Measurements from ENCODE around the gene TAS2R60. TPM values are rescaled to one million over a fixed set of nuclear protein-coding genes. Genes with fewer than 3 reads are reported as not detected.

The TAS2R60 gene
- total and polyA plus RNA-seq, 2 of the 8 experiments (the other 6 are each of a cell fraction or from before 2014, with no cell fraction given), result 0.15 to 0.32 TPM

DNA sequence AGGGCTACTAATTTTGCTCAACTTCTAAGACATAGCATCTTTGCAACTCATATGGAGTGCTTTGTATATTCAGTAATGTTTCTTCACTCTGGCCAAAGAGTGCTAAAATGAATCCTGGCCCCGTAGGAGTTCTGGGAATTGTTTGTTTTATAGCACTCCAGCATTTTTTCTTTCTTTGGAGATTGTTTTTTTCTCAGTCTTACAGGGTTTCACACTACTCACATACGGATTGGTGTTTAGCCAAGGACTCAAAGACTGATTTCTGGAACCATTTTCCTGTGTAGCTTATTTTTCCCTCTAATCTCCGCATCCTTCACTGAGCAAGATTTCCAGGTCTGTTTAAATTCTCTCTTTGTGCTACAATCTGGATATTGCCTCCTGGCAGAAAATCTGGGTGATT is 40.9 kb downstream of the TAS2R60 start:
- H3K9ac ChIP-seq (replicated peaks in 1 of 4; ENCODE audit: extremely low read depth in 1 of 4, low read depth in 3 of 4, low read length in 3 of 4), result no peak overlapping the region
- H4K5ac ChIP-seq (ENCODE audit: insufficient read length, low read depth, low read length), result no peak overlapping the region
- ChIA-PET CTCF (ENCODE audit: partially characterized antibody) (interaction anchor here (1.1 kb wide), 2 partner anchors 8 to 67 kb away, joined by 4 read pairs; no protein-coding TSS in a partner anchor), POLR2A (ENCODE audit: partially characterized antibody) (no interaction called here)
- no peak overlapping the region for H3K27ac ChIP-seq (ENCODE audit: low read depth, low read length)
- no peak overlapping the region for H2BK120ac ChIP-seq (replicated peaks; ENCODE audit: low read depth, low read length)
- no peak overlapping the region for H3K4me2 ChIP-seq (ENCODE audit: insufficient read depth in 1 of 2, low read depth in 2 of 2, low read length in 2 of 2)
- H2BK12ac ChIP-seq (ENCODE audit: low read depth, low read length), result no peak overlapping the region
- no peaks in the 10 kb centered on the region for H3K79me2 ChIP-seq (ENCODE audit: control insufficient read depth in 1 of 2, insufficient read depth in 2 of 2, low read length in 2 of 2)
- no peaks in the 10 kb centered on the region for H3K27me3 ChIP-seq (replicated peaks in 1 of 4; ENCODE audit: control insufficient read depth in 3 of 4, extremely low read depth in 1 of 4, insufficient read depth in 3 of 4, low read length in 3 of 4)
- H3K4ac ChIP-seq (replicated peaks; ENCODE audit: insufficient read length, low read depth, low read length), result no peak overlapping the region
- no peak overlapping the region for H3K23ac ChIP-seq (ENCODE audit: insufficient read length)
- H3K9me3 ChIP-seq (ENCODE audit: insufficient read depth in 2 of 2, low read depth in 1 of 2, low read length in 1 of 2), result no peaks in the 10 kb centered on the region
- H2BK20ac ChIP-seq (ENCODE audit: low read length), result no peak overlapping the region
- no peak overlapping the region for H2BK15ac ChIP-seq (ENCODE audit: low read length)
- no peak overlapping the region for H3K4me3 ChIP-seq (ENCODE audit: extremely low read depth in 1 of 4, insufficient read depth in 2 of 4, low read depth in 3 of 4, low read length in 4 of 4)
- H3K4me1 ChIP-seq (replicated peaks in 1 of 4; ENCODE audit: control insufficient read depth in 3 of 4, insufficient read depth in 4 of 4, low read length in 3 of 4), result no peaks in the 10 kb centered on the region
- no peaks in the 10 kb centered on the region for H4K20me1 ChIP-seq (replicated peaks in 1 of 2; ENCODE audit: control insufficient read depth in 1 of 2, insufficient read depth in 2 of 2, low read length in 2 of 2)
- H3K79me1 ChIP-seq (ENCODE audit: low read depth, low read length), result no peaks in the 10 kb centered on the region
- H4K8ac ChIP-seq (ENCODE audit: extremely low read depth, insufficient read depth, low read length), result no peak overlapping the region
- H3K56ac ChIP-seq (replicated peaks; ENCODE audit: insufficient read length, low read depth, low read length), result no peak overlapping the region
- H2AK5ac ChIP-seq (ENCODE audit: low read depth, low read length), result no peak overlapping the region
- no peak for FAIRE-seq
- TF ChIP-seq EGR1 (IDR thresholded peaks at IDR 0.05; ENCODE audit: borderline replicate concordance, low read depth, low read length), result no peak
- no peak for TF ChIP-seq MAFK (IDR thresholded peaks at IDR 0.05; ENCODE audit: low read depth, low read length)
- TF ChIP-seq KDM5A (IDR thresholded peaks at IDR 0.05; ENCODE audit: low read length), result no peak
- no peak for TF ChIP-seq CREB1 (IDR thresholded peaks at IDR 0.05)
- no peak for TF ChIP-seq BACH1 (IDR thresholded peaks at IDR 0.05; ENCODE audit: low read length)
- TF ChIP-seq, protein P1, sequence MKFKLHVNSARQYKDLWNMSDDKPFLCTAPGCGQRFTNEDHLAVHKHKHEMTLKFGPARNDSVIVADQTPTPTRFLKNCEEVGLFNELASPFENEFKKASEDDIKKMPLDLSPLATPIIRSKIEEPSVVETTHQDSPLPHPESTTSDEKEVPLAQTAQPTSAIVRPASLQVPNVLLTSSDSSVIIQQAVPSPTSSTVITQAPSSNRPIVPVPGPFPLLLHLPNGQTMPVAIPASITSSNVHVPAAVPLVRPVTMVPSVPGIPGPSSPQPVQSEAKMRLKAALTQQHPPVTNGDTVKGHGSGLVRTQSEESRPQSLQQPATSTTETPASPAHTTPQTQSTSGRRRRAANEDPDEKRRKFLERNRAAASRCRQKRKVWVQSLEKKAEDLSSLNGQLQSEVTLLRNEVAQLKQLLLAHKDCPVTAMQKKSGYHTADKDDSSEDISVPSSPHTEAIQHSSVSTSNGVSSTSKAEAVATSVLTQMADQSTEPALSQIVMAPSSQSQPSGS (IDR thresholded peaks at IDR 0.05; ENCODE audit: low read length), result no peak
- TF ChIP-seq TAF1 (IDR thresholded peaks at IDR 0.05; ENCODE audit: low read depth, low read length), result no peak
- TF ChIP-seq, protein P2, sequence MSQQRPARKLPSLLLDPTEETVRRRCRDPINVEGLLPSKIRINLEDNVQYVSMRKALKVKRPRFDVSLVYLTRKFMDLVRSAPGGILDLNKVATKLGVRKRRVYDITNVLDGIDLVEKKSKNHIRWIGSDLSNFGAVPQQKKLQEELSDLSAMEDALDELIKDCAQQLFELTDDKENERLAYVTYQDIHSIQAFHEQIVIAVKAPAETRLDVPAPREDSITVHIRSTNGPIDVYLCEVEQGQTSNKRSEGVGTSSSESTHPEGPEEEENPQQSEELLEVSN (IDR thresholded peaks at IDR 0.05), result no peak
- TF ChIP-seq TAF7 (optimal IDR thresholded peaks at IDR 0.05; ENCODE audit: borderline replicate concordance, low read depth, low read length), result no peak
- no peak for TF ChIP-seq SP1 (IDR thresholded peaks at IDR 0.05; ENCODE audit: low read depth, low read length)
- no peak for TF ChIP-seq NRF1 (IDR thresholded peaks at IDR 0.05; ENCODE audit: low read depth, low read length)
- no peak for TF ChIP-seq EP300 (IDR thresholded peaks at IDR 0.05; ENCODE audit: borderline replicate concordance in 1 of 2, low read depth in 2 of 2, low read length in 2 of 2)
- TF ChIP-seq ASH2L (IDR thresholded peaks at IDR 0.05; ENCODE audit: low read length), result no peak
- H3K23me2 ChIP-seq (ENCODE audit: low read depth, low read length), result no peaks in the 10 kb centered on the region
- 80% methylated on average over 3 of the region's 3 CpGs; no CpG with 5 or more reads in 1 of the 2 experiments for WGBS, 2 experiments (ENCODE audit: extremely low coverage in 1 of 2, insufficient coverage in 1 of 2, insufficient read length in 1 of 2, insufficient replicate concordance in 2 of 2, low coverage in 1 of 2, low lambda C conversion rate in 2 of 2, missing lambda C conversion rate in 1 of 2)
- no peak for DNase-seq (ENCODE audit: low read depth in 1 of 2, low spot score in 2 of 2)
- no peak overlapping the region for H3K14ac ChIP-seq (ENCODE audit: insufficient read length)
- H3K36me3 ChIP-seq (ENCODE audit: control insufficient read depth in 2 of 4, insufficient read depth in 4 of 4, low read length in 3 of 4), result no peaks in the 10 kb centered on the region
- H4K91ac ChIP-seq (replicated peaks; ENCODE audit: insufficient read length, low read length), result no peak overlapping the region
- H3K18ac ChIP-seq (ENCODE audit: extremely low read depth, low read length), result no peak overlapping the region
- H2BK5ac ChIP-seq (ENCODE audit: low read depth, low read length), result no peak overlapping the region
- no peak overlapping the region for H2AFZ ChIP-seq (ENCODE audit: low read length)
